Thyroid gland (tissue), 4 donors: ENCODE measurements around the gene PMEPA1. TPM values are rescaled to one million over a fixed set of nuclear protein-coding genes. Genes with fewer than 3 reads are reported as not detected.
A peak's percentile ranks its signal among the peaks of the same experiment; 100 is the strongest.

ENCODE experiments used
- DNase-seq, 2 donors: peaks; one replicate each; pipeline ENCODE4 v3.0.0-alpha.2; 2019
- H3K27ac ChIP-seq, 3 donors: fragments of 200-600 bp; sonication (generic); 1 replicate in 2 of 3; 2 replicates in 1 of 3; pipeline ENCODE4 v1.5.1; 2016 to 2019; ENCODE audit warnings: mild to moderate bottlenecking in 1 of 3, moderate library complexity in 1 of 3
- H3K27me3 ChIP-seq: fragments of 200-600 bp; sonication (generic); one replicate; pipeline ENCODE4 v1.5.1; 2019
- H3K36me3 ChIP-seq, 2 donors: fragments of 200-600 bp; sonication (generic); one replicate each; pipeline ENCODE4 v1.5.1; 2016 to 2019
- H3K4me1 ChIP-seq, 2 donors: fragments of 200-600 bp; sonication (generic); one replicate each; pipeline ENCODE4 v1.5.1; 2017 to 2019
- H3K4me3 ChIP-seq, 3 donors: fragments of 200-600 bp; sonication (generic); replicated peaks in 1 of 3; 1 replicate in 2 of 3; 2 replicates in 1 of 3; pipeline ENCODE4 v1.5.1; 2016; ENCODE audit warnings: mild to moderate bottlenecking in 1 of 3
- H3K9me3 ChIP-seq: fragments of 200-600 bp; sonication (generic); one replicate; pipeline ENCODE4 v1.5.1; 2017
- POLR2A ChIP-seq, 2 donors: fragments of 450-650 bp; IDR thresholded peaks; one replicate each; pipeline ENCODE4 v1.6.1; 2017; ENCODE audit warnings: antibody characterized with exemption in 2 of 2, mild to moderate bottlenecking in 2 of 2, moderate library complexity in 1 of 2
- WGBS, 2 donors: methylation state at CpG; one replicate each; pipeline ENCODE4 v1.1.5; 2017; 5-methylcytosine and 5-hydroxymethylcytosine counted together
- intact Hi-C: fragments of 100-400 bp; cut with DNase I; formaldehyde crosslinking; loops from one replicate; pipeline ENCODE4 v1.15.1; 2023
- total RNA-seq, 4 donors: library from RNA; depleted of rRNA; stranded (reverse); fragments of >200 nt; gene quantifications; one replicate each; pipeline ENCODE4 v1.2.3, GENCODE V29; 2016
- TF ChIP-seq, protein P1 (sequence below), 6 experiments: fragments of 200-600 bp in 3 of 6; fragments of 450-650 bp in 3 of 6; sonication (generic) in 3 of 6; IDR thresholded peaks; one replicate each; pipeline ENCODE4 v1.5.1; 2016 to 2019; ENCODE audit warnings: antibody characterized with exemption in 6 of 6, mild to moderate bottlenecking in 2 of 6, inconsistent platforms in 1 of 6, moderate library complexity in 1 of 6

PMEPA1 gene
- total RNA-seq, 4 donors from 2014 or later: 6.5 to 12.6 (median 8.3) TPM

DNA sequence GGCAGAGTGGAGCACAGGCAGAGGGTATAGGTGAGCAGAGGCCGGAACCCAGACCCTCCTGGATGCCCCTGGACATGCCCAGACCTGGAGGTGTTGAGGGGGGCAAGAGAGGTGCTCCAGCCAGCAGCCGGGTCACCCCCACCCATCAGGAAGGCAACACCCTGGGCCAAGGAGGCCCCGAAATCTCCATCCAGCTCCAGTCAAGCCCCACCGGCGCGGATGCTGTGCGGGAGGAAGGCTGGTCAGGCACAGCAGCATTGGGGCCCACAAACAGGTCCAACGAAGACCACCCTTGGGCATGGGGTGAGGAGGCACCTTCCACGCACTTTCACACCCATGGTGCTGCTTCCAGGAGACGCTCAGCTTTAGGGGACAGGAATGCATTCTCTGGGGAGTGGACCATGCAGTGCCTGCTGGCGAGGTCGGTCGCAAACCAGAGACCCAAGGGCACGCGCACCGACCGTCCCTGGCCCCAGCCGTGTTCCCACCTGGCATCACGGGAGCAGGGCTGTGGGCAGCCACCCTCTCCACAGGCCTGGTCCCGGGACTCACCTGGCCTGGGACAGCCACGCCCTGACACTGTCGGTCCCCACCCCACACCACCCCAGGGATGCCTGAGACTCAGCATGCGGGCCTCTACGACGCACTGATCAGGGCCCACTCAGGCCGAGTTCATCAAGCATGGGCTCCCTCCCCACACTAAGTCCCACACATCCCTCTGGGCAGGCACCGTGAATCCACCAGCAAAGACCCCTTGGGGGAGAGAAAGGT, 45.9 kb downstream of the PMEPA1 start:
- H3K9me3 ChIP-seq: no peaks in the 10 kb centered on the region
- no peaks in the 10 kb centered on the region for H3K36me3 ChIP-seq
- intact Hi-C loops: no loop called here
- H3K4me3 ChIP-seq: no peak overlapping the region
- H3K27me3 ChIP-seq: no peaks in the 10 kb centered on the region
- DNase-seq: peak in 1 of 2 donors; percentile 0
- TF ChIP-seq POLR2A (IDR thresholded peaks at IDR 0.05): no peak
- TF ChIP-seq, protein P1, sequence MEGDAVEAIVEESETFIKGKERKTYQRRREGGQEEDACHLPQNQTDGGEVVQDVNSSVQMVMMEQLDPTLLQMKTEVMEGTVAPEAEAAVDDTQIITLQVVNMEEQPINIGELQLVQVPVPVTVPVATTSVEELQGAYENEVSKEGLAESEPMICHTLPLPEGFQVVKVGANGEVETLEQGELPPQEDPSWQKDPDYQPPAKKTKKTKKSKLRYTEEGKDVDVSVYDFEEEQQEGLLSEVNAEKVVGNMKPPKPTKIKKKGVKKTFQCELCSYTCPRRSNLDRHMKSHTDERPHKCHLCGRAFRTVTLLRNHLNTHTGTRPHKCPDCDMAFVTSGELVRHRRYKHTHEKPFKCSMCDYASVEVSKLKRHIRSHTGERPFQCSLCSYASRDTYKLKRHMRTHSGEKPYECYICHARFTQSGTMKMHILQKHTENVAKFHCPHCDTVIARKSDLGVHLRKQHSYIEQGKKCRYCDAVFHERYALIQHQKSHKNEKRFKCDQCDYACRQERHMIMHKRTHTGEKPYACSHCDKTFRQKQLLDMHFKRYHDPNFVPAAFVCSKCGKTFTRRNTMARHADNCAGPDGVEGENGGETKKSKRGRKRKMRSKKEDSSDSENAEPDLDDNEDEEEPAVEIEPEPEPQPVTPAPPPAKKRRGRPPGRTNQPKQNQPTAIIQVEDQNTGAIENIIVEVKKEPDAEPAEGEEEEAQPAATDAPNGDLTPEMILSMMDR (IDR thresholded peaks at IDR 0.05): no peak
- WGBS, 2 donors: 94 to 95% methylated on average over 18 to 21 of the region's 27 CpGs
- H3K27ac ChIP-seq: no peak overlapping the region
- H3K4me1 ChIP-seq: peaks cover 31 to 32% of the 10 kb centered on the region in 2 donors

DNA sequence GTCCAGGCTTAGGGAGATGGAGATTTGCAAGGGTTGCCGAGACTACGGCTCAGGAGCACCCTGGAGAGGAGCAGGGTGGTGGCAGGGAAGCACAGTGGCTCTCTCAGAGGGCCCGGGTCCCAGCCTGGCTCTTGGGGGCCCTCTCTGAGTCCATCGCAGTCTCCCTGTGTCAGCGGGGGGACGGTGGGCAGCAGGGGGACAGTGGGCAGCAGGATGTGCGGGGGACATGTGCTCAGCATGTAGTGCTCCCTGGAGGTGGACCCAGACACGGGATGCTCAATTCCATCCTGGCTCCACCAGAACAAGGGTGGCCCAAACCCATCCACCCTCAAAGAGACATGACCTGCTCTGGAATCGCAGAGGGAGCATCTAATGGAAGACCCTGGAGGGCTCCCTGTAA, 46.6 kb downstream of the PMEPA1 start:
- intact Hi-C loops: no loop called here
- DNase-seq: peak in 1 of 2 donors; percentile 0

DNA sequence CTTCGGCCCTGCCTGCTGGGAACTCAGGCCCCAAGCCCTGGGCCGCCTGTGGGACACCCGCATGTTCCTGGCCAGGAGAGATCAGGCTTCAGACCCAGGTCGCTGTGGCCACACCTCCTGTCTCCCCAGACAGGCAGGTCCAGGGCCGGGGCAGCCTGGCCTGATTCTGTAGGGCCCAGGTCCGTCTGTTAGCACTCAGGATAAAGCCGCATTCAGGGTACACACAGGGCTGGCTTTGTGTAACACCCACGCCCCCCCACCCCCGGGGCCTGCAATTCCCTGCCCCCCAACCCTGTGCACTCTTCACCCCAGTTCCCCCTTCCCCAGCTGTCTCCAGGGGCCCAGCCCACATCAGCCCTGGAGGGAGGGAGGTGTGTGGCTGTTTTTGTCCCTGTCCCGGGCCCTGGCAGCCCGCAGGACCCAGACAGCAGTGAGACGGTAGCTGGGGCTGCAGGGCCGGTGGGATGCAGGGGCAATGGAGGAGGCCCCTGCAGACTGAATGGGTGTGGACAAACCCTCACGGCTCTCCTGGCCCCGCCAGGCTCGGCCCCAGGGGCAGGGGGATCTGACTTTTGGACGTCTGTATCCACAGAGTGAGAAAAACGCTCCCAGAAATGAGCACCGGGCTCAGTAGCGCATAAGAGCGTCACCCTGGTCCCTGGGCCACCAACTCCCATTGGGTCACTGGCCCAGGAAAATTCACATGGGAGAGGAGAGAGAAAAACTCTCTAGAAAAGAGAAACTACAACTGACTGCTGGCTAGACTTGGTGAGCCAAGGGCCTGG, 47.2 kb downstream of the PMEPA1 start:
- intact Hi-C loops: no loop called here
- no peak overlapping the region for H3K4me3 ChIP-seq
- no peak for TF ChIP-seq POLR2A (IDR thresholded peaks at IDR 0.05)
- TF ChIP-seq, protein P1 (IDR thresholded peaks at IDR 0.05): no peak
- no peaks in the 10 kb centered on the region for H3K9me3 ChIP-seq
- peak in 1 of 2 donors; percentile 24 for DNase-seq
- peaks cover 20% of the 10 kb centered on the region in 2 donors for H3K4me1 ChIP-seq
- no peaks in the 10 kb centered on the region for H3K27me3 ChIP-seq
- WGBS, 2 donors: 77 to 93% methylated on average over 13 to 14 of the region's 21 CpGs
- no peaks in the 10 kb centered on the region for H3K36me3 ChIP-seq
- H3K27ac ChIP-seq: peak overlapping the region in 1 of 3 donors; percentile 87

More for the DNA sequence above, 46.6 kb downstream of the PMEPA1 start:
- Histone ChIP-seq H3K9me3 (no peaks in the 10 kb centered on the region), H3K4me1 (peaks cover 25 to 26% of the 10 kb centered on the region in 2 donors), H3K4me3 (no peak overlapping the region), H3K27ac (no peak overlapping the region), H3K36me3 (no peaks in the 10 kb centered on the region), H3K27me3 (no peaks in the 10 kb centered on the region)
- no peak for TF ChIP-seq POLR2A (IDR thresholded peaks at IDR 0.05)
- TF ChIP-seq, protein P1 (IDR thresholded peaks at IDR 0.05): no peak
- WGBS, 2 donors: 86 to 99% methylated on average over 4 to 9 of the region's 9 CpGs

DNA sequence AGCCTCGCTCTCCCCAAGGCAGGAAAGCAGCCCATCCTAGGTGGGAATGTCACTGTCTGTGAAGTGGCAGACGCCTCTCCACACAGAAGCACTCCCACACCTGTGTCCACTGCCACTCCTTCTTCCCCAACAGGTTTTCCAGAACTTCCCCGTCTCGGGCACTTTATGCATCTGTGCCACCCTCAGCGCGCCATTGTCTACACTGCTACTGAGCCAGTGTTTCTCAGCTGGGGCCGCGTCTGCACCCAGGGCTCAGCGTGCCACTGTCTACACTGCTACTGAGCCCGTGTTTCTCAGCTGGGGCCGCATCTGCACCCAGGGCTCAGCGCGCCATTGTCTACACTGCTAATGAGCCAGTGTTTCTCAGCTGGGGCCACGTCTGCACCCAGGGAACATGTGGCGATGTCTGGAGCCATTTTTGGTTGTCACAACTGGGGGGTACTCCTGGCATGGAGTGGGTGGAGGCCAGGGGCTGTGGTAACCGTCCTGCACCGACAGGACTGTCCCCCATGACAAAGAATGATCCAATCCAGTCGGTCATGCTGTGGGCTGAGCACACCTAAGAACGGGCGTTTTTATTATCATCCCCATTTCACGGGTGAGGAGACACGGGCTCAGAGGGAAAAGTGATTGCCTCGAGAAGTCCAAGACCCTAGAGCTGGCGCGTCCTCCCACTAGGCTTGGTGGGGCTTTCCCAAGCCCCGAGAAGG, 47.9 kb downstream of the PMEPA1 start:
- no peaks in the 10 kb centered on the region for H3K9me3 ChIP-seq
- peaks cover 14 to 15% of the 10 kb centered on the region in 2 donors for H3K4me1 ChIP-seq
- DNase-seq: peak in 1 of 2 donors; percentile 0
- no peaks in the 10 kb centered on the region for H3K36me3 ChIP-seq
- no peak overlapping the region for H3K4me3 ChIP-seq
- TF ChIP-seq, protein P1 (IDR thresholded peaks at IDR 0.05): no peak
- no peak for TF ChIP-seq POLR2A (IDR thresholded peaks at IDR 0.05)
- WGBS, 2 donors: 79 to 85% methylated on average over 24 to 26 of the region's 26 CpGs
- intact Hi-C loops: no loop called here
- no peaks in the 10 kb centered on the region for H3K27me3 ChIP-seq
- peak overlapping the region; percentile 63 to 88 (median 87) for H3K27ac ChIP-seq
